ENCODE data around the gene PKHD1.

- TF ChIP-seq REST (IDR thresholded peaks at IDR 0.05; ENCODE audit: low read depth, low read length) (no peak), RXRA (IDR thresholded peaks at IDR 0.05; ENCODE audit: borderline replicate concordance, low read depth) (no peak), EP300 (IDR thresholded peaks at IDR 0.05; ENCODE audit: borderline replicate concordance in 1 of 2, low read depth in 1 of 2, low read length in 1 of 2) (no peak), PBX3 (IDR thresholded peaks at IDR 0.05) (no peak), CTCF (IDR thresholded peaks at IDR 0.05) (no peak), MXI1 (IDR thresholded peaks at IDR 0.05; ENCODE audit: low read depth, low read length) (no peak), MEF2A (IDR thresholded peaks at IDR 0.05; ENCODE audit: borderline replicate concordance, low read depth) (no peak), EZH2phosphoT487 (IDR thresholded peaks at IDR 0.05; ENCODE audit: borderline replicate concordance, low read depth) (no peak), CHD2 (IDR thresholded peaks at IDR 0.05; ENCODE audit: low read length, partially characterized antibody) (no peak), RFX5 (IDR thresholded peaks at IDR 0.05; ENCODE audit: low read length) (no peak), POLR2AphosphoS5 (IDR thresholded peaks at IDR 0.05; ENCODE audit: low read depth, low read length) (no peak), SIN3A (IDR thresholded peaks at IDR 0.05; ENCODE audit: borderline replicate concordance, low read depth, low read length) (no peak), SMC3 (IDR thresholded peaks at IDR 0.05; ENCODE audit: low read depth, low read length) (no peak), NFIC (IDR thresholded peaks at IDR 0.05; ENCODE audit: borderline replicate concordance) (no peak)
These were observed 67.5 kb downstream of the PKHD1 start for GRCh38 chr6:52019881-52020280.

Measured in SK-N-SH (cell line).